ENCODE data around the gene PIK3R4.

The PIK3R4 gene

GRCh38 chr3:130746246-130747039, at the start of gene PIK3R4:
Gene PIK3R4 (minus strand): TSS chr3:130746829. CDS start chr3:130745218, 1,611 bp downstream.
- peak; percentile 93 for DNase-seq (ENCODE audit: low spot score)

GRCh38 chr3:130795396-130795795, 48.8 kb upstream of the PIK3R4 start:
- no peak for DNase-seq (ENCODE audit: low spot score)

GRCh38 chr3:130792246-130792645, 45.6 kb upstream of the PIK3R4 start:
- no peak for DNase-seq (ENCODE audit: low spot score)

GRCh38 chr3:130789782-130790322, 43.2 kb upstream of the PIK3R4 start:
- DNase-seq (ENCODE audit: low spot score) = no peak

- DNase-seq (ENCODE audit: low spot score) = no peak
Measured at GRCh38 chr3:130787422-130788068, 40.9 kb upstream of the PIK3R4 start.

GRCh38 chr3:130786306-130786705, 39.7 kb upstream of the PIK3R4 start:
- no peak for DNase-seq (ENCODE audit: low spot score)

GRCh38 chr3:130783629-130784028, 37.0 kb upstream of the PIK3R4 start:
- no peak for DNase-seq (ENCODE audit: low spot score)

GRCh38 chr3:130779486-130779885, 32.9 kb upstream of the PIK3R4 start:
- no peak for DNase-seq (ENCODE audit: low spot score)

- no peak for DNase-seq (ENCODE audit: low spot score)
Measured at GRCh38 chr3:130779031-130779430, 32.4 kb upstream of the PIK3R4 start.

- DNase-seq (ENCODE audit: low spot score) = peak; percentile 29
Measured at GRCh38 chr3:130773366-130773765, 26.7 kb upstream of the PIK3R4 start.

- DNase-seq (ENCODE audit: low spot score) = no peak
Measured at GRCh38 chr3:130772129-130772528, 25.5 kb upstream of the PIK3R4 start.

GRCh38 chr3:130770644-130771043, 24.0 kb upstream of the PIK3R4 start:
- DNase-seq (ENCODE audit: low spot score) = no peak

- no peak for DNase-seq (ENCODE audit: low spot score)
Measured at GRCh38 chr3:130761730-130762311, 15.2 kb upstream of the PIK3R4 start.

- no peak for DNase-seq (ENCODE audit: low spot score)
Measured at GRCh38 chr3:130760922-130761321, 14.3 kb upstream of the PIK3R4 start.

- DNase-seq (ENCODE audit: low spot score) = peak; percentile 60
Measured at GRCh38 chr3:130759692-130760338, 13.2 kb upstream of the PIK3R4 start.

- no peak for DNase-seq (ENCODE audit: low spot score)
Measured at GRCh38 chr3:130758624-130759369, 12.2 kb upstream of the PIK3R4 start.

- DNase-seq (ENCODE audit: low spot score) = no peak
Measured at GRCh38 chr3:130757611-130758150, 11.1 kb upstream of the PIK3R4 start.

- DNase-seq (ENCODE audit: low spot score) = no peak
Measured at GRCh38 chr3:130755666-130756065, 9.0 kb upstream of the PIK3R4 start.

GRCh38 chr3:130748981-130749380, 2.4 kb upstream of the PIK3R4 start:
- no peak for DNase-seq (ENCODE audit: low spot score)

- DNase-seq (ENCODE audit: low spot score) = no peak
Measured at GRCh38 chr3:130748467-130748861, 1.8 kb upstream of the PIK3R4 start.

- DNase-seq (ENCODE audit: low spot score) = no peak
Measured at GRCh38 chr3:130743354-130743753, 3.3 kb downstream of the PIK3R4 start.

Measured in D341Med (cell line).